GM19099 (cell line): ENCODE data around the gene SPEN.

ENCODE experiments used
- POLR2A ChIP-seq: IDR thresholded peaks from 3 replicates; pipeline ENCODE4 v1.6.1; 2011; ENCODE audit warnings: low read depth; ENCODE audit not compliant: insufficient read length; ENCODE audit errors: extremely low read depth

The SPEN gene

GRCh38 chr1:15965228-15965767 is 117.8 kb downstream of the SPEN start:
- TF ChIP-seq POLR2A, result peak; percentile 15

GRCh38 chr1:15966081-15966955 is 118.8 kb downstream of the SPEN start:
- no peak for TF ChIP-seq POLR2A

- no peak for TF ChIP-seq POLR2A
These were observed 119.4 kb downstream of the SPEN start for GRCh38 chr1:15966956-15967344.

- no peak for TF ChIP-seq POLR2A
These were observed 120.7 kb downstream of the SPEN start for GRCh38 chr1:15968172-15968571.

- TF ChIP-seq POLR2A, result no peak
These were observed 121.9 kb downstream of the SPEN start for GRCh38 chr1:15969321-15969880.

- no peak for TF ChIP-seq POLR2A
These were observed 123.4 kb downstream of the SPEN start for GRCh38 chr1:15970911-15971310.

GRCh38 chr1:15972409-15972808 is 124.9 kb downstream of the SPEN start:
- TF ChIP-seq POLR2A, result no peak

GRCh38 chr1:15973772-15974171 is 126.3 kb downstream of the SPEN start:
- no peak for TF ChIP-seq POLR2A

- no peak for TF ChIP-seq POLR2A
These were observed 127.3 kb downstream of the SPEN start for GRCh38 chr1:15974855-15975254.

- TF ChIP-seq POLR2A, result no peak
These were observed 127.9 kb downstream of the SPEN start for GRCh38 chr1:15975358-15975804.

GRCh38 chr1:15975805-15976680 is 128.5 kb downstream of the SPEN start, which contains the start of gene ZBTB17:
ZBTB17 (minus strand) TSS chr1:15976101; CDS start chr1:15948495, 27,606 bp downstream.
- peak; percentile 73 for TF ChIP-seq POLR2A

- TF ChIP-seq POLR2A, result no peak
These were observed 134.2 kb downstream of the SPEN start for GRCh38 chr1:15981679-15982078.

GRCh38 chr1:15983275-15983674 is 135.8 kb downstream of the SPEN start:
- TF ChIP-seq POLR2A, result no peak

- TF ChIP-seq POLR2A, result no peak
These were observed 138.2 kb downstream of the SPEN start for GRCh38 chr1:15985611-15986297.
